Measurements from ENCODE around the gene CREB5.

DNA sequence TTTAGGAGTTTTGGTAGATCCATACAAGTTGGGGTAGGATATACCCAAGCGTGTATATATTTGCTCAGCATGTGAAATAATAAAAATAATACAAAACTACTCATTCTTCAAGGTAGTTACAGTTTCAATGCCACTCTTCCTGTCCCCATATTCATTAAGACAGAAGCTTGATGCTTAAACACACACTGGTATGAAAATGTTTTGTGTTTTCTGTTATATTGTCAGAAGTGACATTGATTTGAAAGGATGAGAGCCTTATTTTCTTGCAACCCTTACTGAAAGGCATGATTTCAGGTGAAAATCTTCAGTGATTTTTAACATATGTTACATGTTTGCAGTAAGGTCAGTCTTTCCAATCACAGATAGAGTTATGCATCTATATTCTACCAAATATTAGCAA is 312.2 kb downstream of the CREB5 start:
- TF ChIP-seq, protein P1, sequence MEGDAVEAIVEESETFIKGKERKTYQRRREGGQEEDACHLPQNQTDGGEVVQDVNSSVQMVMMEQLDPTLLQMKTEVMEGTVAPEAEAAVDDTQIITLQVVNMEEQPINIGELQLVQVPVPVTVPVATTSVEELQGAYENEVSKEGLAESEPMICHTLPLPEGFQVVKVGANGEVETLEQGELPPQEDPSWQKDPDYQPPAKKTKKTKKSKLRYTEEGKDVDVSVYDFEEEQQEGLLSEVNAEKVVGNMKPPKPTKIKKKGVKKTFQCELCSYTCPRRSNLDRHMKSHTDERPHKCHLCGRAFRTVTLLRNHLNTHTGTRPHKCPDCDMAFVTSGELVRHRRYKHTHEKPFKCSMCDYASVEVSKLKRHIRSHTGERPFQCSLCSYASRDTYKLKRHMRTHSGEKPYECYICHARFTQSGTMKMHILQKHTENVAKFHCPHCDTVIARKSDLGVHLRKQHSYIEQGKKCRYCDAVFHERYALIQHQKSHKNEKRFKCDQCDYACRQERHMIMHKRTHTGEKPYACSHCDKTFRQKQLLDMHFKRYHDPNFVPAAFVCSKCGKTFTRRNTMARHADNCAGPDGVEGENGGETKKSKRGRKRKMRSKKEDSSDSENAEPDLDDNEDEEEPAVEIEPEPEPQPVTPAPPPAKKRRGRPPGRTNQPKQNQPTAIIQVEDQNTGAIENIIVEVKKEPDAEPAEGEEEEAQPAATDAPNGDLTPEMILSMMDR (IDR thresholded peaks at IDR 0.05; ENCODE audit: borderline replicate concordance, extremely low read depth, low read length, poor library complexity, severe bottlenecking): no peak
- no peak for TF ChIP-seq EZH2 (IDR thresholded peaks at IDR 0.05; ENCODE audit: borderline replicate concordance, low read depth, low read length, severe bottlenecking)

Measured in DND-41 (cell line).